GM23338 (cell line): ENCODE results near the gene ATP1A4. TPM values are rescaled to one million over a fixed set of nuclear protein-coding genes. Genes with fewer than 3 reads are reported as not detected.

Source experiments
- ATAC-seq: fragments of 200-7000 bp; cut with Tn5 transposase; 3 replicates; pipeline ENCODE4 v1.9.1; 2020
- DNase-seq: peaks from one replicate; pipeline ENCODE4 v3.0.0-alpha.2; 2015; ENCODE audit warnings: low spot score
- H2AFZ ChIP-seq: fragments of 200-600 bp; sonication (generic); 2 replicates; pipeline ENCODE4 v1.8.0; 2016; ENCODE audit warnings: antibody characterized with exemption, mild to moderate bottlenecking, moderate library complexity
- H3F3A ChIP-seq: fragments of 200-600 bp; sonication (generic); replicated peaks from 2 replicates; pipeline ENCODE4 v1.8.0; 2017; ENCODE audit warnings: antibody characterized with exemption, mixed run types, low read depth
- H3K27ac ChIP-seq: fragments of 200-600 bp; sonication (generic); 2 replicates; pipeline ENCODE4 v1.6.1; 2016; ENCODE audit warnings: low read depth
- H3K27me3 ChIP-seq: fragments of 200-600 bp; sonication (generic); 2 replicates; pipeline ENCODE4 v1.8.0; 2016; ENCODE audit warnings: mild to moderate bottlenecking, mixed run types, moderate library complexity; ENCODE audit not compliant: insufficient read depth
- H3K36me3 ChIP-seq: fragments of 200-600 bp; sonication (generic); 2 replicates; pipeline ENCODE4 v1.8.0; 2016; ENCODE audit warnings: mild to moderate bottlenecking; ENCODE audit not compliant: insufficient read depth
- H3K4me1 ChIP-seq: fragments of 200-600 bp; sonication (generic); 2 replicates; pipeline ENCODE4 v1.8.0; 2016; ENCODE audit warnings: mild to moderate bottlenecking, moderate library complexity; ENCODE audit not compliant: insufficient read depth
- H3K4me2 ChIP-seq: fragments of 200-600 bp; sonication (generic); 2 replicates; pipeline ENCODE4 v1.7.1; 2017; ENCODE audit warnings: mixed run types
- H3K4me3 ChIP-seq: fragments of 200-600 bp; sonication (generic); 2 replicates; pipeline ENCODE4 v1.6.1; 2016; ENCODE audit warnings: mixed run types
- H3K79me2 ChIP-seq: fragments of 200-600 bp; sonication (generic); replicated peaks from 2 replicates; pipeline ENCODE4 v1.8.0; 2017; ENCODE audit warnings: mild to moderate bottlenecking; ENCODE audit not compliant: insufficient read depth
- H3K9me2 ChIP-seq: fragments of 200-600 bp; sonication (generic); 2 replicates; pipeline ENCODE4 v1.8.0; 2017; ENCODE audit not compliant: insufficient read depth
- H4K20me1 ChIP-seq: fragments of 200-600 bp; sonication (generic); replicated peaks from 2 replicates; pipeline ENCODE4 v1.8.0; 2017; ENCODE audit warnings: mild to moderate bottlenecking; ENCODE audit not compliant: insufficient read depth
- H3K27ac Mint-ChIP-seq: 2 replicates; pipeline ENCODE4 v1.8.0; 2020; ENCODE audit warnings: inconsistent platforms, mild to moderate bottlenecking, moderate library complexity, mixed read lengths
- H3K27me3 Mint-ChIP-seq: 3 replicates; pipeline ENCODE4 v1.8.0; 2022; ENCODE audit warnings: low read depth, mild to moderate bottlenecking, moderate library complexity, mixed read lengths, inconsistent platforms; ENCODE audit not compliant: insufficient read depth, poor library complexity
- H3K36me3 Mint-ChIP-seq: 3 replicates; pipeline ENCODE4 v1.8.0; 2021; ENCODE audit warnings: low read depth, mild to moderate bottlenecking, inconsistent platforms, moderate library complexity, mixed read lengths
- H3K4me1 Mint-ChIP-seq: 3 replicates; pipeline ENCODE4 v1.8.0; 2020; ENCODE audit warnings: mild to moderate bottlenecking, inconsistent platforms, mixed read lengths
- H3K4me3 Mint-ChIP-seq: 3 replicates; pipeline ENCODE4 v1.8.0; 2021; ENCODE audit warnings: moderate library complexity, mild to moderate bottlenecking, inconsistent platforms, mixed read lengths
- H3K9me3 Mint-ChIP-seq: 3 replicates; pipeline ENCODE4 v1.8.0; 2020; ENCODE audit warnings: moderate library complexity, mild to moderate bottlenecking, inconsistent platforms, mixed read lengths
- CREB1 ChIP-seq: fragments of 250-450 bp; sonication (Bioruptor Pico); IDR thresholded peaks from 2 replicates; pipeline ENCODE4 v1.5.0; 2020; ENCODE audit warnings: low read depth, mild to moderate bottlenecking, moderate library complexity
- EZH2 ChIP-seq: fragments of 200-600 bp; sonication (generic); IDR thresholded peaks from one replicate; pipeline ENCODE4 v1.8.0; 2017; ENCODE audit warnings: antibody characterized with exemption, mild to moderate bottlenecking, low read depth; ENCODE audit not compliant: unreplicated experiment
- EZH2phosphoT487 ChIP-seq: fragments of 200-600 bp; sonication (generic); IDR thresholded peaks from one replicate; pipeline ENCODE4 v1.8.1; 2018; ENCODE audit warnings: antibody characterized with exemption; ENCODE audit not compliant: unreplicated experiment
- JUNB ChIP-seq: IDR thresholded peaks from one replicate; pipeline ENCODE4 v1.6.1; 2016; ENCODE audit warnings: antibody characterized with exemption; ENCODE audit not compliant: unreplicated experiment
- NANOG ChIP-seq: IDR thresholded peaks from 2 replicates; pipeline ENCODE4 v1.6.1; 2016; ENCODE audit warnings: antibody characterized with exemption, borderline replicate concordance
- POLR2AphosphoS5 ChIP-seq: IDR thresholded peaks from 2 replicates; pipeline ENCODE4 v1.6.1; 2016; ENCODE audit warnings: antibody characterized with exemption, low read depth
- ZNF114 ChIP-seq: fragments of 250-450 bp; sonication (Bioruptor Pico); IDR thresholded peaks from 2 replicates; pipeline ENCODE4 v1.5.0; 2020; ENCODE audit warnings: mild to moderate bottlenecking, moderate library complexity
- ZNF331 ChIP-seq: fragments of 250-450 bp; sonication (Bioruptor Pico); IDR thresholded peaks from 2 replicates; pipeline ENCODE4 v1.5.0; 2020; ENCODE audit warnings: low read depth, mild to moderate bottlenecking, moderate library complexity
- polyA plus RNA-seq: library from polyadenylated mRNA; unstranded; fragments of >200 nt; fragmentation: Nextera tagmentation; extraction: Ambion mirVana; gene quantifications from 2 replicates; pipeline ENCODE4 v1.2.1, GENCODE V29; 2016
- total RNA-seq: library from RNA; depleted of rRNA; stranded (reverse); fragments of >200 nt; shearing (Covaris generic); gene quantifications from 2 replicates; pipeline ENCODE4 v1.2.3, GENCODE V29; 2014
- TF ChIP-seq, protein P1 (sequence below): IDR thresholded peaks from 2 replicates; pipeline ENCODE4 v1.6.1; 2016; ENCODE audit warnings: antibody characterized with exemption
- TF ChIP-seq, protein P2 (sequence below): IDR thresholded peaks from one replicate; pipeline ENCODE4 v1.6.1; 2018; ENCODE audit warnings: antibody characterized with exemption; ENCODE audit not compliant: unreplicated experiment
- TF ChIP-seq, protein P3 (sequence below), 2 experiments: fragments of 200-600 bp in 1 of 2; sonication (generic) in 1 of 2; conservative IDR thresholded peaks; 2 replicates each; pipeline versions ENCODE4 v1.5.1 to v1.6.1; 2016 to 2017; ENCODE audit warnings: antibody characterized with exemption in 2 of 2, low read depth in 2 of 2, mild to moderate bottlenecking in 2 of 2, moderate library complexity in 1 of 2

Gene ATP1A4
- total and polyA plus RNA-seq, 2 experiments from 2014 or later, result 0.27 to 0.63 TPM

DNA sequence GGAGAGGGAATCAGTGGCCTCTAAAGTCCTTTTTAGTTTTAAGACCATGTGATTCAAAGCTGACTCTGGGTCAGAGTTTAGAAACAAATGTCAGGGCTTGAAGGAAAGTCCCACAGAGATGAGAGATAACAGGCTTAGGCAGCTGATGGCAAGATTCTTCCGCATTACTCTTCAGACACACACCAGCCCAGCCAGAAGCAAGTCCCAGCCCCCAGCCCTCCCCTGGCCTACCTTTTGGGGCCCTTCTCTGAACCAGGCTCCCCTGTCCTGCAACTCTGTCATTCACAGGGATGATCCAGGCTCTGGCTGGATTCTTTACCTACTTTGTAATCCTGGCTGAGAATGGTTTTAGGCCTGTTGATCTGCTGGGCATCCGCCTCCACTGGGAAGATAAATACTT, 25.8 kb downstream of the ATP1A4 start:
- Histone ChIP-seq H3K4me1 (peaks cover 17% of the 10 kb centered on the region), H3K4me3 (no peak overlapping the region), H3K9me2 (peaks cover 13% of the 10 kb centered on the region), H3K79me2 (no peaks in the 10 kb centered on the region), H3K27ac (no peak overlapping the region), H3K36me3 (no peaks in the 10 kb centered on the region), H3K4me2 (no peak overlapping the region), H3F3A (no peaks in the 10 kb centered on the region), H4K20me1 (no peaks in the 10 kb centered on the region), H3K27me3 (no peaks in the 10 kb centered on the region), H2AFZ (peak overlapping the region; percentile 93)
- Mint-ChIP-seq H3K4me3 (no peak overlapping the region), H3K36me3 (no peaks in the 10 kb centered on the region; the same call in 2 of the 3 replicates), H3K4me1 (peaks cover 21% of the 10 kb centered on the region), H3K27me3 (peaks cover 11% of the 10 kb centered on the region), H3K27ac (no peak overlapping the region), H3K9me3 (no peaks in the 10 kb centered on the region; the same call in 1 of the 3 replicates)
- ATAC-seq (peak; percentile 59), DNase-seq (no peak)
- TF ChIP-seq CREB1 (no peak), NANOG (no peak), POLR2AphosphoS5 (no peak)
- TF ChIP-seq, protein P1, sequence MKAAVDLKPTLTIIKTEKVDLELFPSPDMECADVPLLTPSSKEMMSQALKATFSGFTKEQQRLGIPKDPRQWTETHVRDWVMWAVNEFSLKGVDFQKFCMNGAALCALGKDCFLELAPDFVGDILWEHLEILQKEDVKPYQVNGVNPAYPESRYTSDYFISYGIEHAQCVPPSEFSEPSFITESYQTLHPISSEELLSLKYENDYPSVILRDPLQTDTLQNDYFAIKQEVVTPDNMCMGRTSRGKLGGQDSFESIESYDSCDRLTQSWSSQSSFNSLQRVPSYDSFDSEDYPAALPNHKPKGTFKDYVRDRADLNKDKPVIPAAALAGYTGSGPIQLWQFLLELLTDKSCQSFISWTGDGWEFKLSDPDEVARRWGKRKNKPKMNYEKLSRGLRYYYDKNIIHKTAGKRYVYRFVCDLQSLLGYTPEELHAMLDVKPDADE, result no peak

DNA sequence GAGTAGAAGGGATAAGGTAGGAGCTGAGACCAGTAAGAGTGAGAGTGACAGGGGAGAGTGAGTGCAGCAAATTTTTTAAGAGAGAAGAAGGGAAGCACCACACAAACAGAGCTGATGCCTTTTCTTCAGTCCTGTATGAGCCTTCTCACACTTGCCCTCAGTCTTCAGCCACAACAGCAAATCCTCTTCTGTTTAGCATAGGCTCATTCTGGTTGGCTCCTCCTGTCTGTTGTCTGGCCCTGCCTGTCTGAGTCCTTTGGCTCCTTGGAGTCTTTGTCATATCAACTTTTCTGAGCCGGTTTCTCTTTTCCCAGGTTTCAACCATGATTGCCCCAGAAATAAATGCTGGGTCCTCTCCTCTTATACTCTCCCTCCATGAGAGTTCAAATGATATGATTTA, 26.3 kb downstream of the ATP1A4 start:
- H3K27me3 ChIP-seq, result no peaks in the 10 kb centered on the region
- H4K20me1 ChIP-seq, result no peaks in the 10 kb centered on the region
- no peak overlapping the region for H3K4me3 Mint-ChIP-seq
- H3K4me1 ChIP-seq, result peaks cover 13% of the 10 kb centered on the region
- ATAC-seq (peak; percentile 85), DNase-seq (peak; percentile 30)
- no peak overlapping the region for H3K4me2 ChIP-seq
- H3K4me3 ChIP-seq, result no peak overlapping the region
- peaks cover 13% of the 10 kb centered on the region for H3K9me2 ChIP-seq
- H3K4me1 Mint-ChIP-seq, result peaks cover 16% of the 10 kb centered on the region
- no peaks in the 10 kb centered on the region; the same call in 1 of the 3 replicates for H3K9me3 Mint-ChIP-seq
- no peaks in the 10 kb centered on the region; the same call in 2 of the 3 replicates for H3K36me3 Mint-ChIP-seq
- H3K27me3 Mint-ChIP-seq, result peaks cover 11% of the 10 kb centered on the region
- no peaks in the 10 kb centered on the region for H3K79me2 ChIP-seq
- no peaks in the 10 kb centered on the region for H3K36me3 ChIP-seq
- no peak overlapping the region for H3K27ac ChIP-seq
- H3F3A ChIP-seq, result no peaks in the 10 kb centered on the region
- peak overlapping the region; percentile 93 for H2AFZ ChIP-seq
- no peak overlapping the region for H3K27ac Mint-ChIP-seq
- no peak for TF ChIP-seq ZNF114 (CRISPR knock-in tag)
- no peak for TF ChIP-seq CREB1
- TF ChIP-seq ZNF331, result no peak
- TF ChIP-seq, protein P2, sequence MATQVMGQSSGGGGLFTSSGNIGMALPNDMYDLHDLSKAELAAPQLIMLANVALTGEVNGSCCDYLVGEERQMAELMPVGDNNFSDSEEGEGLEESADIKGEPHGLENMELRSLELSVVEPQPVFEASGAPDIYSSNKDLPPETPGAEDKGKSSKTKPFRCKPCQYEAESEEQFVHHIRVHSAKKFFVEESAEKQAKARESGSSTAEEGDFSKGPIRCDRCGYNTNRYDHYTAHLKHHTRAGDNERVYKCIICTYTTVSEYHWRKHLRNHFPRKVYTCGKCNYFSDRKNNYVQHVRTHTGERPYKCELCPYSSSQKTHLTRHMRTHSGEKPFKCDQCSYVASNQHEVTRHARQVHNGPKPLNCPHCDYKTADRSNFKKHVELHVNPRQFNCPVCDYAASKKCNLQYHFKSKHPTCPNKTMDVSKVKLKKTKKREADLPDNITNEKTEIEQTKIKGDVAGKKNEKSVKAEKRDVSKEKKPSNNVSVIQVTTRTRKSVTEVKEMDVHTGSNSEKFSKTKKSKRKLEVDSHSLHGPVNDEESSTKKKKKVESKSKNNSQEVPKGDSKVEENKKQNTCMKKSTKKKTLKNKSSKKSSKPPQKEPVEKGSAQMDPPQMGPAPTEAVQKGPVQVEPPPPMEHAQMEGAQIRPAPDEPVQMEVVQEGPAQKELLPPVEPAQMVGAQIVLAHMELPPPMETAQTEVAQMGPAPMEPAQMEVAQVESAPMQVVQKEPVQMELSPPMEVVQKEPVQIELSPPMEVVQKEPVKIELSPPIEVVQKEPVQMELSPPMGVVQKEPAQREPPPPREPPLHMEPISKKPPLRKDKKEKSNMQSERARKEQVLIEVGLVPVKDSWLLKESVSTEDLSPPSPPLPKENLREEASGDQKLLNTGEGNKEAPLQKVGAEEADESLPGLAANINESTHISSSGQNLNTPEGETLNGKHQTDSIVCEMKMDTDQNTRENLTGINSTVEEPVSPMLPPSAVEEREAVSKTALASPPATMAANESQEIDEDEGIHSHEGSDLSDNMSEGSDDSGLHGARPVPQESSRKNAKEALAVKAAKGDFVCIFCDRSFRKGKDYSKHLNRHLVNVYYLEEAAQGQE, result no peak
- no peak for TF ChIP-seq JUNB
- TF ChIP-seq EZH2, result no peak
- no peak for TF ChIP-seq EZH2phosphoT487
- TF ChIP-seq, protein P1, result no peak
- TF ChIP-seq POLR2AphosphoS5, result no peak
- TF ChIP-seq, protein P3, sequence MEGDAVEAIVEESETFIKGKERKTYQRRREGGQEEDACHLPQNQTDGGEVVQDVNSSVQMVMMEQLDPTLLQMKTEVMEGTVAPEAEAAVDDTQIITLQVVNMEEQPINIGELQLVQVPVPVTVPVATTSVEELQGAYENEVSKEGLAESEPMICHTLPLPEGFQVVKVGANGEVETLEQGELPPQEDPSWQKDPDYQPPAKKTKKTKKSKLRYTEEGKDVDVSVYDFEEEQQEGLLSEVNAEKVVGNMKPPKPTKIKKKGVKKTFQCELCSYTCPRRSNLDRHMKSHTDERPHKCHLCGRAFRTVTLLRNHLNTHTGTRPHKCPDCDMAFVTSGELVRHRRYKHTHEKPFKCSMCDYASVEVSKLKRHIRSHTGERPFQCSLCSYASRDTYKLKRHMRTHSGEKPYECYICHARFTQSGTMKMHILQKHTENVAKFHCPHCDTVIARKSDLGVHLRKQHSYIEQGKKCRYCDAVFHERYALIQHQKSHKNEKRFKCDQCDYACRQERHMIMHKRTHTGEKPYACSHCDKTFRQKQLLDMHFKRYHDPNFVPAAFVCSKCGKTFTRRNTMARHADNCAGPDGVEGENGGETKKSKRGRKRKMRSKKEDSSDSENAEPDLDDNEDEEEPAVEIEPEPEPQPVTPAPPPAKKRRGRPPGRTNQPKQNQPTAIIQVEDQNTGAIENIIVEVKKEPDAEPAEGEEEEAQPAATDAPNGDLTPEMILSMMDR (conservative IDR thresholded peaks at IDR 0.05; ENCODE audit: low read depth in 2 of 2), result no peak
- TF ChIP-seq NANOG, result no peak
